Aorta (tissue), 5 donors: ENCODE results near the gene H3-3A. TPM values are rescaled to one million over a fixed set of nuclear protein-coding genes. Genes with fewer than 3 reads are reported as not detected.

Experiments used
- ATAC-seq: fragments of 200-7000 bp; cut with Tn5 transposase; one replicate; pipeline ENCODE4 v1.9.1; 2022; ENCODE audit warnings: moderate library complexity; ENCODE audit not compliant: low FRiP score
- DNase-seq, 2 donors: peaks; one replicate each; pipeline ENCODE4 v3.0.0-alpha.2; 2020
- H3K27ac ChIP-seq, 2 donors: one replicate each; pipeline ENCODE4 v1.5.1; 2013; ENCODE audit warnings: low read length in 2 of 2, mild to moderate bottlenecking in 2 of 2, moderate library complexity in 2 of 2, control low read depth in 1 of 2, inconsistent platforms in 1 of 2, low read depth in 1 of 2
- H3K27me3 ChIP-seq, 2 donors: one replicate each; pipeline ENCODE4 v1.6.1; 2013; ENCODE audit warnings: control low read depth in 1 of 2, low read length in 1 of 2, mild to moderate bottlenecking in 1 of 2, moderate library complexity in 1 of 2; ENCODE audit not compliant: insufficient read depth in 2 of 2, control insufficient read depth in 1 of 2
- H3K36me3 ChIP-seq, 2 donors: one replicate each; pipeline ENCODE4 v1.6.1; 2013; ENCODE audit warnings: control low read depth in 1 of 2, low read length in 1 of 2, mild to moderate bottlenecking in 1 of 2; ENCODE audit not compliant: insufficient read depth in 2 of 2, control insufficient read depth in 1 of 2
- H3K4me1 ChIP-seq, 2 donors: one replicate each; pipeline ENCODE4 v1.6.1; 2013; ENCODE audit warnings: low read length in 2 of 2, control low read depth in 1 of 2, mild to moderate bottlenecking in 1 of 2, moderate library complexity in 1 of 2; ENCODE audit not compliant: insufficient read depth in 2 of 2, control insufficient read depth in 1 of 2
- H3K4me3 ChIP-seq, 2 donors: one replicate each; pipeline ENCODE4 v1.5.1; 2013; ENCODE audit warnings: low read length in 2 of 2, control low read depth in 1 of 2, mild to moderate bottlenecking in 1 of 2
- H3K9me3 ChIP-seq: one replicate; pipeline ENCODE4 v1.6.1; 2013; ENCODE audit warnings: mild to moderate bottlenecking, low read length; ENCODE audit not compliant: control insufficient read depth
- WGBS, 2 donors: extraction: QIAGEN DNeasy Blood & Tissue Kit; methylation state at CpG; one replicate each; pipeline ENCODE4 v1.1.7; 2013; 5-methylcytosine and 5-hydroxymethylcytosine counted together
- intact Hi-C, 2 donors: fragments of 100-400 bp; cut with DNase I; formaldehyde crosslinking; loops; one replicate each; pipeline versions ENCODE4 v1.14.2 to v1.15.0; 2022
- polyA plus RNA-seq, 2 donors: library from polyadenylated mRNA; stranded (reverse); fragments of 200-250 nt; gene quantifications; one replicate each; pipeline ENCODE4 v1.2.3, GENCODE V29; 2013
- total RNA-seq, 2 donors: library from RNA; stranded (reverse); fragmentation: NEBNext Ultra II Directional; extraction: Animal tissue kit (Norgen Biotek cat#: 25700); gene quantifications; one replicate each; pipeline ENCODE4 v1.2.1, GENCODE V29; 2021
- donor health status: healthy with polysubstance abuse.
- donor health status: Bipolar disorder and iron deficiency.
- donor health status: DM: no; HTN: no; CAD: no.
- donor health status: DM: no; HTN: no; CAD: no.
- donor health status: DM: yes; HTN: yes; CAD: no.

H3-3A gene
- total and polyA plus RNA-seq, 4 donors, result 310 to 699 (median 406) TPM

DNA sequence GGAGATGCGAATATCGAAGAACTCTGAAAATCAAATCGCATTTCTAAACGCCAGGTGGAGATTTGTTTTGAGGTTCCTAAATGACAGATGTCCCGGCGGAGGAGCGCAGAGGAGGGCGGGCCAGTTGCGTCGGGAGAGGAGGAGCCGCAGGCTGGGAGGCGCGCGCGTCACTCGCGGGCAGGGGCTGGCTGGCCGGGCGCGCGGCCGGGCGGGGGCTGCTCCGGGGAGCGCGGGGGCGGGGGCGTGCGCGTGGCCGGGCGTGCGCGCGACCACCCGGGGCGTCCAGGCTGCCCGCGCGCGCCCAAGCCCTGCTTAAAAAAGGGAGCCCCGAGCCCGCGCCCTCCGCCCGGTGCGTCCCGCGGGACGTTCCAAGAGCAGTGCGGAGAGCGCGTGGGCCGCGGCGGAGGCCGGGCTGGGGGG, 47.3 kb downstream of the H3-3A start:
- no peaks in the 10 kb centered on the region for H3K36me3 ChIP-seq
- WGBS, 2 donors, result 1 to 2% methylated on average over 42 to 57 of the region's 57 CpGs
- DNase-seq (peak; percentile 95 to 97), ATAC-seq (peak; percentile 93)
- peak overlapping the region; percentile 66 to 67 for H3K4me3 ChIP-seq
- intact Hi-C loops, result loop anchor here in 1 of 2 donors (5.0 kb wide), 1 partner anchor 38 kb away; no protein-coding TSS in a partner anchor
- H3K9me3 ChIP-seq, result no peaks in the 10 kb centered on the region
- peaks cover 0 to 4% of the 10 kb centered on the region in 2 donors for H3K4me1 ChIP-seq
- H3K27me3 ChIP-seq, result no peaks in the 10 kb centered on the region
- H3K27ac ChIP-seq, result peak overlapping the region; percentile 94 to 97

GRCh38 chr1:226110249-226111097, 48.0 kb downstream of the H3-3A start:
- Histone ChIP-seq H3K36me3 (no peaks in the 10 kb centered on the region), H3K27me3 (no peaks in the 10 kb centered on the region), H3K4me3 (peak overlapping the region; percentile 66 to 67), H3K9me3 (no peaks in the 10 kb centered on the region), H3K4me1 (peaks cover 0 to 4% of the 10 kb centered on the region in 2 donors), H3K27ac (peak overlapping the region; percentile 94 to 97)
- 1% methylated on average over 52 to 73 of the region's 73 CpGs for WGBS, 2 donors
- intact Hi-C loops, result no loop called here
- DNase-seq (peak; percentile 86 to 91), ATAC-seq (peak; percentile 81)

DNA sequence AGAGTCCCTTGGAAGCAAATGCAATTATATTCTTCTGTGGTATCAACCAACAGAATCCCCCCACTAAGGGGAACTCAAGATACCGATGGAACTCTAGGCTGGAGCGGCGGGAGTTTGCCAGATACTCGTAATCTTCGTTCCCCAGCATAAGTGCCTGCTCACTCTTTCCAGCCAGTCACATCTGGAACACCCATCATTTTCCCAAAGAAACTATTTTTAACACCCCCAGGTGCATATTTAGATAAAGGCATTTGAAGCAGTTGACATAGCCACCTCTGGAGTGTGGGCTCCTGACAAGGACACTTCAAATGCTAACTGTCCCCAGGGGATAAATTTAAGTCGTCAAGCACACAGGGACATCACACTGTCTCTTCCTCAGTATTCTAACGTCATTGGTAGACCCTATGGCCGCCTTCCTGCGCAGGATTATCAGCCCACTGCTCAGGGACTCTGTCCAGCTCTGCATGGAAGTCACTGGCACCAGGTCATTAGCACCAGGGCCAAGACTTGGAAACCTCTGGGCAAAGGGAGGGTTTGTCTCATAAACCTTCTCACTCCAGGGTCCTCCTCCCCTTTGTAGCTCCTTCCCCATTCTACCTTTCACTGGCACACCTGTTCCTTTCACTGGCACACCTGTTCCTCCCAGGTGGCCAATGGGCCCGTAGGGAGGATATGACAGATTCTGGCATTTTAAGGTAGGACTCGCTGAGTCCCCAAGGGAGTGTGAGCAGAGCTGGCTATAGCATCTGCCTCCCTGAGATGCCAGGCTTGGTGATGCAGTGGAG, 48.8 kb downstream of the H3-3A start:
- WGBS, 2 donors, result 16% methylated on average over 11 of the region's 11 CpGs
- Histone ChIP-seq H3K4me3 (peak overlapping the region; percentile 66 to 67), H3K36me3 (no peaks in the 10 kb centered on the region), H3K27ac (peak overlapping the region; percentile 94 to 97), H3K4me1 (peaks cover 0 to 4% of the 10 kb centered on the region in 2 donors), H3K9me3 (no peaks in the 10 kb centered on the region), H3K27me3 (no peaks in the 10 kb centered on the region)
- ATAC-seq (no peak), DNase-seq (no peak)
- intact Hi-C loops, result no loop called here

GRCh38 chr1:226111883-226112261, 49.4 kb downstream of the H3-3A start:
- Histone ChIP-seq H3K27ac (peak overlapping the region; percentile 57 to 97), H3K9me3 (no peaks in the 10 kb centered on the region), H3K4me3 (no peak overlapping the region), H3K27me3 (no peaks in the 10 kb centered on the region), H3K4me1 (peaks cover 0 to 4% of the 10 kb centered on the region in 2 donors), H3K36me3 (no peaks in the 10 kb centered on the region)
- intact Hi-C loops, result no loop called here
- WGBS, 2 donors, result 8 to 10% methylated on average over 7 of the region's 7 CpGs
- no peak for ATAC-seq
- DNase-seq, result no peak

DNA sequence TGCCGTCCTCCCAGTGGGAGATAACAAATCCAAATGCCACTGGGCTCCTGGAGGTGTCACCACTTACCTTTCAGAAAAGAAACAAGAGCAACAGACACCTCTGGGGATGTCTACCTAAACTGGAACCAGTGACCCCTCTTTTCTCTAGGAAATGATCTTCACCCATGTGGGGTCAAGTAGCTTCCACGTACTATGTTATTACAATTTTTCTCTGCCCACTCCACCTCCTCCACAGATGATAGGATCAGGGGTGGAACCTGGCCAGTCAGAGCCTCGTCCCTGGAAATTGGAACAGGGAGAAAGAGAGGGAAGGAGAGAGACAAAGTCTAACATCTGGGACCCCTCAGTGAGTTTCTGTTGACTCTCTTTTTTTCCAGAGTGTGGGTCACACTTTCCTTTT, 50.1 kb downstream of the H3-3A start:
- WGBS, 2 donors, result 47 to 53% methylated on average over 3 of the region's 3 CpGs
- Histone ChIP-seq H3K27ac (peak overlapping the region; percentile 3 to 24), H3K36me3 (no peaks in the 10 kb centered on the region), H3K27me3 (no peaks in the 10 kb centered on the region), H3K4me1 (peaks cover 0 to 4% of the 10 kb centered on the region in 2 donors), H3K9me3 (no peaks in the 10 kb centered on the region), H3K4me3 (no peak overlapping the region)
- DNase-seq (no peak), ATAC-seq (no peak)
- intact Hi-C loops, result no loop called here

DNA sequence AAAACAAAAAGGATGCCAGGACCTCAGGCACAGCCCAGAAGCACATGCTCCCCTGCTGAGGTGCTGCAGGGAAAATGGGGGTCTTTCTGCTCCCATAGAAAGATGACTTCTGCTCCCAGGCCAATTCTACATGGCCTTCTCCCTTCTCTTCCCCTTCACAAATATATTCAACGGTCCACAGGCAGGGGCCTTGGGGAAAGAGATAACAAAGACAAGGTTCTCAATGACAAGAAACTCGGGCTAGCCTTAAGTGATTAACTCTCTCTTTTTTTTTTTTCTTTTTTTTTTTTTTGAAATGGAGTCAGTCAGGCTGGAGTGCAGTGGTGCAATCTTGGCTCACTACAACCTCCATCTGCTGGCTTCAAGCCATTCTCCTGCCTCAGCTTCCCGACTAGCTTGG, 54.2 kb downstream of the H3-3A start:
- Histone ChIP-seq H3K36me3 (no peaks in the 10 kb centered on the region), H3K4me3 (no peak overlapping the region), H3K4me1 (peaks cover 0 to 4% of the 10 kb centered on the region in 2 donors), H3K27me3 (no peaks in the 10 kb centered on the region), H3K27ac (no peak overlapping the region), H3K9me3 (no peaks in the 10 kb centered on the region)
- 76 to 81% methylated on average over 3 of the region's 3 CpGs for WGBS, 2 donors
- intact Hi-C loops, result no loop called here
- ATAC-seq (no peak), DNase-seq (no peak)

- no peak overlapping the region for H3K4me3 ChIP-seq
- 77 to 94% methylated on average over 6 of the region's 6 CpGs for WGBS, 2 donors
- H3K36me3 ChIP-seq, result no peaks in the 10 kb centered on the region
- DNase-seq, result no peak
- no peaks in the 10 kb centered on the region for H3K9me3 ChIP-seq
- H3K27ac ChIP-seq, result no peak overlapping the region
- H3K4me1 ChIP-seq, result peaks cover 0 to 2% of the 10 kb centered on the region in 2 donors
- no peaks in the 10 kb centered on the region for H3K27me3 ChIP-seq
- intact Hi-C loops, result no loop called here
- ATAC-seq, result no peak
Observed at GRCh38 chr1:226117330-226117729, 54.8 kb downstream of the H3-3A start.

DNA sequence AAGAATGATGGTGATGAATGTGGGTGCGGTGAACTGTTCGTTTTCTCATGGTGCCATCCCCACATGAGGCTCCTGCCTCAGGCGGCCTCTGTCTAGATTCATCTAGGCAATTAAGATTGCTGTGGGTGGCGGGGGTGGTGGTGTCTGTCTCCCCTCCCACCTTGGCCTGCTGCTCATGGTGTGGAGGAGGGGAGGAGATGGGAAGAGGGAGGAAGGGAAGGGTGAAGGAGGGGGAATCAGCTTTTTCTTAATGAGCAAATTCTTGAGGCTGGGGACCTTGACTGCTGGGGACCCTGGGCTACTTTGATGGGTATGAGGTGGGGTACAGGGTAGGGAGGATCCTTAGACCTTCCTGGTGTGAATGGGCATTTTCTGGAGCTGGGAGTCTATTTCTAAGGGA, 55.8 kb downstream of the H3-3A start:
- H3K27ac ChIP-seq, result no peak overlapping the region
- no peaks in the 10 kb centered on the region for H3K27me3 ChIP-seq
- WGBS, 2 donors, result 94 to 99% methylated on average over 4 of the region's 4 CpGs
- DNase-seq, result no peak
- no peaks in the 10 kb centered on the region for H3K9me3 ChIP-seq
- H3K36me3 ChIP-seq, result no peaks in the 10 kb centered on the region
- H3K4me1 ChIP-seq, result no peaks in the 10 kb centered on the region
- intact Hi-C loops, result no loop called here
- ATAC-seq, result no peak
- no peak overlapping the region for H3K4me3 ChIP-seq
